KMS-11 (cell line): ENCODE results near the gene MASTL.

Source experiments
- H2AFZ ChIP-seq: fragments of 200-600 bp; sonication (generic); 2 replicates; pipeline ENCODE4 v1.6.1; 2016; ENCODE audit warnings: antibody characterized with exemption, mixed run types, low read depth
- H3K27ac ChIP-seq: fragments of 200-600 bp; sonication (generic); 2 replicates; pipeline ENCODE4 v1.6.1; 2016; ENCODE audit warnings: mild to moderate bottlenecking, mixed run types
- H3K27me3 ChIP-seq: fragments of 200-600 bp; sonication (generic); 2 replicates; pipeline ENCODE4 v1.6.1; 2017; ENCODE audit warnings: mild to moderate bottlenecking, low read depth, mixed run types, moderate library complexity; ENCODE audit not compliant: insufficient read depth
- H3K36me3 ChIP-seq: fragments of 200-600 bp; sonication (generic); 2 replicates; pipeline ENCODE4 v1.6.1; 2017; ENCODE audit warnings: mild to moderate bottlenecking, mixed run types; ENCODE audit not compliant: insufficient read depth
- H3K4me1 ChIP-seq: fragments of 200-600 bp; sonication (generic); 2 replicates; pipeline ENCODE4 v1.6.1; 2016; ENCODE audit warnings: mild to moderate bottlenecking, low read depth, mixed run types; ENCODE audit not compliant: poor library complexity, severe bottlenecking
- H3K4me2 ChIP-seq: fragments of 200-600 bp; sonication (generic); 2 replicates; pipeline ENCODE4 v1.7.0; 2016; ENCODE audit warnings: mild to moderate bottlenecking, mixed run types
- H3K4me3 ChIP-seq: fragments of 200-600 bp; sonication (generic); IDR thresholded peaks from 2 replicates; pipeline ENCODE4 v1.6.1; 2017; ENCODE audit warnings: low read depth, low read length, mixed read lengths; ENCODE audit not compliant: insufficient read depth
- H3K79me2 ChIP-seq: fragments of 200-600 bp; sonication (generic); 2 replicates; pipeline ENCODE4 v1.6.1; 2016; ENCODE audit warnings: low read depth, mixed run types; ENCODE audit not compliant: insufficient read depth
- H3K9ac ChIP-seq: fragments of 200-600 bp; sonication (generic); 2 replicates; pipeline ENCODE4 v1.6.1; 2016; ENCODE audit warnings: mild to moderate bottlenecking, mixed run types
- H4K20me1 ChIP-seq: fragments of 200-600 bp; sonication (generic); 2 replicates; pipeline ENCODE4 v1.6.1; 2016; ENCODE audit warnings: mild to moderate bottlenecking, mixed run types; ENCODE audit not compliant: insufficient read depth
- CTCF ChIP-seq: fragments of 200-600 bp; sonication (generic); conservative IDR thresholded peaks from 2 replicates; pipeline ENCODE4 v1.6.1; 2017; ENCODE audit warnings: low read depth, mild to moderate bottlenecking, antibody characterized with exemption, low read length, moderate library complexity, mixed read lengths

Gene MASTL

GRCh38 chr10:27143686-27144085 is 11.5 kb upstream of the MASTL start:
- H3K9ac ChIP-seq, result no peak overlapping the region
- peaks cover 10% of the 10 kb centered on the region for H3K4me1 ChIP-seq
- peaks cover 15% of the 10 kb centered on the region; the same call in 1 of the 2 replicates for H3K36me3 ChIP-seq
- no peak for TF ChIP-seq CTCF
- no peak overlapping the region for H3K4me2 ChIP-seq
- peaks cover 4% of the 10 kb centered on the region; the same call in 1 of the 2 replicates for H4K20me1 ChIP-seq
- no peak overlapping the region for H3K4me3 ChIP-seq
- H3K27ac ChIP-seq, result no peak overlapping the region
- H2AFZ ChIP-seq, result no peak overlapping the region
- no peaks in the 10 kb centered on the region for H3K27me3 ChIP-seq
- H3K79me2 ChIP-seq, result peaks cover 40% of the 10 kb centered on the region

GRCh38 chr10:27145937-27146336 is 9.2 kb upstream of the MASTL start:
- Histone ChIP-seq H2AFZ (no peak overlapping the region), H3K4me3 (no peak overlapping the region), H3K4me1 (peaks cover 16% of the 10 kb centered on the region), H3K36me3 (peaks cover 12% of the 10 kb centered on the region; the same call in 1 of the 2 replicates), H4K20me1 (peaks cover 7% of the 10 kb centered on the region), H3K79me2 (peaks cover 63% of the 10 kb centered on the region), H3K4me2 (no peak overlapping the region), H3K27ac (no peak overlapping the region), H3K9ac (no peak overlapping the region), H3K27me3 (no peaks in the 10 kb centered on the region)
- TF ChIP-seq CTCF, result no peak

GRCh38 chr10:27147701-27148100 is 7.5 kb upstream of the MASTL start:
- H3K27ac ChIP-seq, result no peak overlapping the region
- no peak overlapping the region for H3K4me2 ChIP-seq
- no peak for TF ChIP-seq CTCF

GRCh38 chr10:27150261-27150660 is 4.9 kb upstream of the MASTL start:
- Histone ChIP-seq H3K4me3 (no peak overlapping the region), H3K79me2 (peaks cover 87% of the 10 kb centered on the region), H3K27ac (no peak overlapping the region), H3K27me3 (no peaks in the 10 kb centered on the region), H3K9ac (no peak overlapping the region), H4K20me1 (peaks cover 20% of the 10 kb centered on the region), H3K4me1 (peaks cover 36% of the 10 kb centered on the region), H2AFZ (no peak overlapping the region), H3K4me2 (no peak overlapping the region), H3K36me3 (peaks cover 13% of the 10 kb centered on the region; the same call in 1 of the 2 replicates)
- no peak for TF ChIP-seq CTCF

More at GRCh38 chr10:27147701-27148100, 7.5 kb upstream of the MASTL start:
- Histone ChIP-seq H3K4me1 (peaks cover 31% of the 10 kb centered on the region), H3K36me3 (peaks cover 16% of the 10 kb centered on the region; the same call in 1 of the 2 replicates), H4K20me1 (peaks cover 20% of the 10 kb centered on the region), H2AFZ (no peak overlapping the region), H3K4me3 (no peak overlapping the region), H3K27me3 (no peaks in the 10 kb centered on the region), H3K79me2 (peaks cover 81% of the 10 kb centered on the region), H3K9ac (no peak overlapping the region)
